ENCODE measurements around the gene IPO7. TPM values are rescaled to one million over a fixed set of nuclear protein-coding genes. Genes with fewer than 3 reads are reported as not detected.

The IPO7 gene
- polyA plus RNA-seq, 1 donor (not counting 4 experiments of a cell fraction or from before 2014, with no cell fraction given): 115 TPM

DNA sequence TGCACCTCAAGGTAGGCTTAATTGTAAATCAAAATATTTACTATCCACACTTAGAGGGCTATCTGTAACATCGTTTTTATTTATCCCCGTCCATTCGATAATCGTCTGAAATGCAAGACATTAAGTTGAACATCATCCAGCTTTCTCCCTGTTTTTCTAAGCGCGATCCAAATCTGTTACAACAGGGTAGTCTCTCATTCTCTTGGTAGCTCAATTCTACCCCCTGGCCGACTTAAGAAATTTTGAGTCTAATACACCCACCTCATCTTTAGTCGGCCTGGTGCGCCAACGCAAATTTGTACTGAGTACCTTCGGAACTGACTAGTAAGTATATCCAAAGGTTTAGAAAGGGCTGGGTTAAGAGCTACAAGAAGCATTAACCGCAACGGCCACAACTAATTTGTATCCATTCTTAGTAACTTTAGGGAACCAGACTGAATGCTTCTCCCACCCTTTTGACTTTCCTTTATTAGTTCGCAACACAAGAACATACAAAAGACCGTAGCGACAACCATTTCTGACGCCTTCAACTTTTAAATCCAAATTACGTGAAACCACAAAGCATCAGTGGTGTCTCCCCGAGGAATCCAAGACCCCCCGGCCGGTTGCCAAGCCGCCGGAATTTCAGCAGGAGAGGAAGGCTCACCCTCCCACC, 75.3 kb downstream of the IPO7 start:
- Histone ChIP-seq H3K4me1 (ENCODE audit: control insufficient read depth, extremely low read depth, insufficient read depth, low read length) (peaks cover 18% of the 10 kb centered on the region), H2AFZ (ENCODE audit: control insufficient read depth, low read length) (peak overlapping the region; percentile 13), H3K36me3 (ENCODE audit: control insufficient read depth in 2 of 2, extremely low read depth in 1 of 2, insufficient read depth in 2 of 2, low read length in 2 of 2) (peaks cover 0 to 5% of the 10 kb centered on the region in 2 experiments), H3K9me1 (ENCODE audit: control insufficient read depth, extremely low read depth, insufficient read depth, low read length) (no peaks in the 10 kb centered on the region), H3K4me2 (ENCODE audit: control insufficient read depth, extremely low read depth, insufficient read depth, low read depth, low read length) (peak overlapping the region; percentile 95), H3K4me3 (ENCODE audit: control insufficient read depth in 2 of 3, extremely low read depth in 1 of 3, insufficient read depth in 2 of 3, low read depth in 1 of 3, low read length in 3 of 3) (peak overlapping the region; percentile 75 to 95 (median 80)), H3K79me2 (ENCODE audit: control insufficient read depth, insufficient read depth, low read length) (peaks cover 44% of the 10 kb centered on the region), H3K27ac (ENCODE audit: control insufficient read depth, insufficient read depth, low read length) (peak overlapping the region; percentile 99), H4K20me1 (ENCODE audit: control insufficient read depth, extremely low read depth, insufficient read depth, low read length) (no peaks in the 10 kb centered on the region), H3K9me3 (ENCODE audit: control insufficient read depth, low read depth, low read length) (no peaks in the 10 kb centered on the region), H3K9ac (ENCODE audit: control insufficient read depth, extremely low read depth, insufficient read depth, low read length) (peak overlapping the region; percentile 100), H3K27me3 (ENCODE audit: control insufficient read depth, extremely low read depth, insufficient read depth, low read length) (no peaks in the 10 kb centered on the region)
- dilution Hi-C loops (cut with MboI; ENCODE audit: extremely low pct_ligation_motif_present, low sequenced_read_pairs): no loop called here
- DNase-seq (ENCODE audit: low read depth, low spot score): no peak
- no peak for FAIRE-seq
- no peak for TF ChIP-seq EZH2 (IDR thresholded peaks at IDR 0.05; ENCODE audit: low read length)
- TF ChIP-seq, protein P1, sequence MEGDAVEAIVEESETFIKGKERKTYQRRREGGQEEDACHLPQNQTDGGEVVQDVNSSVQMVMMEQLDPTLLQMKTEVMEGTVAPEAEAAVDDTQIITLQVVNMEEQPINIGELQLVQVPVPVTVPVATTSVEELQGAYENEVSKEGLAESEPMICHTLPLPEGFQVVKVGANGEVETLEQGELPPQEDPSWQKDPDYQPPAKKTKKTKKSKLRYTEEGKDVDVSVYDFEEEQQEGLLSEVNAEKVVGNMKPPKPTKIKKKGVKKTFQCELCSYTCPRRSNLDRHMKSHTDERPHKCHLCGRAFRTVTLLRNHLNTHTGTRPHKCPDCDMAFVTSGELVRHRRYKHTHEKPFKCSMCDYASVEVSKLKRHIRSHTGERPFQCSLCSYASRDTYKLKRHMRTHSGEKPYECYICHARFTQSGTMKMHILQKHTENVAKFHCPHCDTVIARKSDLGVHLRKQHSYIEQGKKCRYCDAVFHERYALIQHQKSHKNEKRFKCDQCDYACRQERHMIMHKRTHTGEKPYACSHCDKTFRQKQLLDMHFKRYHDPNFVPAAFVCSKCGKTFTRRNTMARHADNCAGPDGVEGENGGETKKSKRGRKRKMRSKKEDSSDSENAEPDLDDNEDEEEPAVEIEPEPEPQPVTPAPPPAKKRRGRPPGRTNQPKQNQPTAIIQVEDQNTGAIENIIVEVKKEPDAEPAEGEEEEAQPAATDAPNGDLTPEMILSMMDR (optimal IDR thresholded peaks at IDR 0.05 in 1 of 3, IDR thresholded peaks at IDR 0.05 in 1 of 3, conservative IDR thresholded peaks at IDR 0.05 in 1 of 3; ENCODE audit: extremely low read depth in 1 of 3, insufficient read depth in 2 of 3, low read length in 3 of 3): no peak

GRCh38 chr11:9460322-9461062, 76.0 kb downstream of the IPO7 start, which contains the start of gene ZNF143:
TSS of gene ZNF143 (plus strand) at chr11:9461012. CDS start at chr11:9471309, 10,297 bp downstream.
- Histone ChIP-seq H4K20me1 (ENCODE audit: control insufficient read depth, extremely low read depth, insufficient read depth, low read length) (no peaks in the 10 kb centered on the region), H3K4me2 (ENCODE audit: control insufficient read depth, extremely low read depth, insufficient read depth, low read depth, low read length) (peak within 1 kb of the TSS; percentile 99), H3K9me3 (ENCODE audit: control insufficient read depth, low read depth, low read length) (no peaks in the 10 kb centered on the region), H3K27me3 (ENCODE audit: control insufficient read depth, extremely low read depth, insufficient read depth, low read length) (no peaks in the 10 kb centered on the region), H3K79me2 (ENCODE audit: control insufficient read depth, insufficient read depth, low read length) (peaks cover 46% of the 10 kb centered on the region), H3K4me3 (ENCODE audit: control insufficient read depth in 2 of 3, extremely low read depth in 1 of 3, insufficient read depth in 2 of 3, low read depth in 1 of 3, low read length in 3 of 3) (peak within 1 kb of the TSS; percentile 75 to 95 (median 93)), H3K27ac (ENCODE audit: control insufficient read depth, insufficient read depth, low read length) (peak within 1 kb of the TSS; percentile 99), H3K9me1 (ENCODE audit: control insufficient read depth, extremely low read depth, insufficient read depth, low read length) (no peaks in the 10 kb centered on the region), H3K36me3 (ENCODE audit: control insufficient read depth in 2 of 2, extremely low read depth in 1 of 2, insufficient read depth in 2 of 2, low read length in 2 of 2) (peaks cover 0 to 5% of the 10 kb centered on the region in 2 experiments), H3K9ac (ENCODE audit: control insufficient read depth, extremely low read depth, insufficient read depth, low read length) (peak within 1 kb of the TSS; percentile 100), H2AFZ (ENCODE audit: control insufficient read depth, low read length) (peak within 1 kb of the TSS; percentile 72), H3K4me1 (ENCODE audit: control insufficient read depth, extremely low read depth, insufficient read depth, low read length) (peaks cover 18% of the 10 kb centered on the region)
- peak; percentile 98 for DNase-seq (ENCODE audit: low read depth, low spot score)
- FAIRE-seq: peak; percentile 77
- dilution Hi-C loops (cut with MboI; ENCODE audit: extremely low pct_ligation_motif_present, low sequenced_read_pairs): no loop called here
- TF ChIP-seq, protein P1 (optimal IDR thresholded peaks at IDR 0.05 in 1 of 3, IDR thresholded peaks at IDR 0.05 in 1 of 3, conservative IDR thresholded peaks at IDR 0.05 in 1 of 3; ENCODE audit: extremely low read depth in 1 of 3, insufficient read depth in 2 of 3, low read length in 3 of 3): no peak
- TF ChIP-seq EZH2 (IDR thresholded peaks at IDR 0.05; ENCODE audit: low read length): no peak

All from keratinocyte (primary cell).